ENCODE results near the gene EXD3. TPM values are rescaled to one million over a fixed set of nuclear protein-coding genes. Genes with fewer than 3 reads are reported as not detected.

The EXD3 gene
- total and polyA plus RNA-seq, 4 donors: 8.6 to 30.5 (median 19.5) TPM

GRCh38 chr9:137286975-137287383 lies 136.0 kb downstream of the EXD3 start:
- Histone ChIP-seq H3K36me3 (ENCODE audit: control insufficient read depth in 4 of 4, insufficient read depth in 4 of 4, low read length in 4 of 4) (peaks cover 0 to under 1% (median 0%) of the 10 kb centered on the region in 4 donors), H3K27me3 (ENCODE audit: control insufficient read depth in 3 of 3, insufficient read depth in 3 of 3, low read length in 2 of 3) (no peaks in the 10 kb centered on the region), H3K9ac (ENCODE audit: insufficient read depth in 1 of 2, low read length in 2 of 2) (no peak overlapping the region), H3K27ac (ENCODE audit: low read depth in 1 of 2, low read length in 1 of 2) (no peak overlapping the region), H3K9me3 (ENCODE audit: control insufficient read depth in 4 of 4, insufficient read depth in 3 of 4, low read length in 3 of 4) (no peaks in the 10 kb centered on the region), H3K4me3 (no peak overlapping the region), H3K4me1 (ENCODE audit: control insufficient read depth in 5 of 5, insufficient read depth in 5 of 5, low read length in 5 of 5) (no peaks in the 10 kb centered on the region)
- no peak for ATAC-seq (ENCODE audit: insufficient read depth, low FRiP score)
- DNase-seq: peak in 2 of 3 donors; percentile 49 to 64
- peak; percentile 21 for TF ChIP-seq CTCF (IDR thresholded peaks at IDR 0.05; ENCODE audit: control extremely low read depth, extremely low read depth)
- WGBS, 2 donors: 49 to 59% methylated on average over 14 of the region's 14 CpGs

- no peak for TF ChIP-seq CTCF (IDR thresholded peaks at IDR 0.05; ENCODE audit: control extremely low read depth, extremely low read depth)
- Histone ChIP-seq H3K4me1 (ENCODE audit: control insufficient read depth in 5 of 5, insufficient read depth in 5 of 5, low read length in 5 of 5) (peaks cover 0 to 16% (median 2%) of the 10 kb centered on the region in 5 donors), H3K4me3 (no peak overlapping the region), H3K27ac (ENCODE audit: low read depth in 1 of 2, low read length in 1 of 2) (no peak overlapping the region), H3K27me3 (ENCODE audit: control insufficient read depth in 3 of 3, insufficient read depth in 3 of 3, low read length in 2 of 3) (no peaks in the 10 kb centered on the region), H3K9ac (ENCODE audit: insufficient read depth in 1 of 2, low read length in 2 of 2) (no peak overlapping the region), H3K9me3 (ENCODE audit: control insufficient read depth in 4 of 4, insufficient read depth in 3 of 4, low read length in 3 of 4) (peaks cover 0 to 4% (median 0%) of the 10 kb centered on the region in 4 donors), H3K36me3 (ENCODE audit: control insufficient read depth in 4 of 4, insufficient read depth in 4 of 4, low read length in 4 of 4) (peaks cover 0 to 30% (median 2%) of the 10 kb centered on the region in 4 donors)
- ATAC-seq (ENCODE audit: insufficient read depth, low FRiP score): no peak
- 83 to 86% methylated on average over 31 to 39 of the region's 39 CpGs for WGBS, 2 donors
- peak in 1 of 3 donors; percentile 29 for DNase-seq
Observed at GRCh38 chr9:137281345-137282116, 141.4 kb downstream of the EXD3 start.

GRCh38 chr9:137280474-137281344 lies 142.3 kb downstream of the EXD3 start:
- Histone ChIP-seq H3K27me3 (ENCODE audit: control insufficient read depth in 3 of 3, insufficient read depth in 3 of 3, low read length in 2 of 3) (no peaks in the 10 kb centered on the region), H3K9me3 (ENCODE audit: control insufficient read depth in 4 of 4, insufficient read depth in 3 of 4, low read length in 3 of 4) (peaks cover 0 to 4% (median 0%) of the 10 kb centered on the region in 4 donors), H3K36me3 (ENCODE audit: control insufficient read depth in 4 of 4, insufficient read depth in 4 of 4, low read length in 4 of 4) (peaks cover 0 to 30% (median 2%) of the 10 kb centered on the region in 4 donors), H3K9ac (ENCODE audit: insufficient read depth in 1 of 2, low read length in 2 of 2) (no peak overlapping the region), H3K4me1 (ENCODE audit: control insufficient read depth in 5 of 5, insufficient read depth in 5 of 5, low read length in 5 of 5) (peaks cover 0 to 21% (median 4%) of the 10 kb centered on the region in 5 donors), H3K27ac (ENCODE audit: low read depth in 1 of 2, low read length in 1 of 2) (no peak overlapping the region), H3K4me3 (no peak overlapping the region)
- 48 to 65% methylated on average over 79 to 85 of the region's 85 CpGs for WGBS, 2 donors
- no peak for TF ChIP-seq CTCF (IDR thresholded peaks at IDR 0.05; ENCODE audit: control extremely low read depth, extremely low read depth)
- ATAC-seq (ENCODE audit: insufficient read depth, low FRiP score) (no peak), DNase-seq (peak in 1 of 3 donors; percentile 51)

Measured in lung (tissue), 12 donors.